AG04450 (cell line): ENCODE measurements around the gene DNAJC12. TPM values are rescaled to one million over a fixed set of nuclear protein-coding genes. Genes with fewer than 3 reads are reported as not detected.

Source experiments
- CTCF ChIA-PET: fragments of 300-600, 350-600 bp; formaldehyde crosslinking; extraction: SDS; loops from one replicate; lab custom pipeline; 2022; ENCODE audit warnings: antibody characterized with exemption, inconsistent platforms; lab: Charles Lee
- POLR2A ChIA-PET: fragments of 350-600 bp; formaldehyde crosslinking; extraction: SDS; loops from one replicate; lab custom pipeline; 2021; ENCODE audit warnings: antibody characterized with exemption, inconsistent platforms; lab: Yijun Ruan, JAX
- DNase-seq: peaks from one replicate; pipeline ENCODE4 v3.0.0-alpha.2; 2011; ENCODE audit warnings: low read depth, low spot score
- H3K27ac ChIP-seq: one replicate; pipeline ENCODE4 v1.5.1; 2012; ENCODE audit warnings: low read depth, low read length, control low read depth
- H3K27me3 ChIP-seq: one replicate; pipeline ENCODE4 v1.6.0; 2012; ENCODE audit warnings: low read length; ENCODE audit not compliant: control insufficient read depth, insufficient read depth
- H3K4me3 ChIP-seq: 2 replicates; pipeline ENCODE4 v1.5.1; 2011; ENCODE audit warnings: mild to moderate bottlenecking, low read depth, low read length, control low read depth
- H3K9me3 ChIP-seq: 2 replicates; pipeline ENCODE4 v1.5.1; 2012; ENCODE audit warnings: low read length; ENCODE audit not compliant: control insufficient read depth, insufficient read depth
- CTCF ChIP-seq: IDR thresholded peaks from 2 replicates; pipeline ENCODE4 v1.5.1; 2011; ENCODE audit warnings: low read depth, low read length, control low read depth, inconsistent platforms
- polyA plus RNA-seq: library from polyadenylated mRNA; depleted of rRNA; stranded (reverse); fragments of >200 nt; gene quantifications from 2 replicates; pipeline ENCODE4 v1.2.3, GENCODE V29; 2011

DNAJC12 gene
- polyA plus RNA-seq, 1 experiment: 8.3 TPM

- no peaks in the 10 kb centered on the region for H3K27me3 ChIP-seq
- ChIA-PET POLR2A (interaction anchor here (0.6 kb wide), 1 partner anchor 241 kb away, joined by 4 read pairs; no protein-coding TSS in a partner anchor), CTCF (interaction anchor here (1.2 kb wide), 1 partner anchor 9 kb away, joined by 3 read pairs; no protein-coding TSS in a partner anchor)
- no peak for TF ChIP-seq CTCF
- H3K4me3 ChIP-seq: no peak overlapping the region
- DNase-seq: no peak
- no peaks in the 10 kb centered on the region for H3K9me3 ChIP-seq
- no peak overlapping the region for H3K27ac ChIP-seq
Measured at GRCh38 chr10:67853512-67853911, 15.5 kb upstream of the DNAJC12 start.

- H3K27me3 ChIP-seq: no peaks in the 10 kb centered on the region
- ChIA-PET CTCF (no interaction called here), POLR2A (no interaction called here)
- no peak overlapping the region for H3K4me3 ChIP-seq
- no peak for DNase-seq
- no peak for TF ChIP-seq CTCF
- H3K27ac ChIP-seq: no peak overlapping the region
- H3K9me3 ChIP-seq: no peaks in the 10 kb centered on the region
Measured at GRCh38 chr10:67852761-67853160, 14.8 kb upstream of the DNAJC12 start.

- no peak overlapping the region for H3K4me3 ChIP-seq
- H3K27me3 ChIP-seq: no peaks in the 10 kb centered on the region
- ChIA-PET CTCF (interaction anchor here (1.0 kb wide), 1 partner anchor 451 kb away, joined by 3 read pairs; no protein-coding TSS in a partner anchor), POLR2A (no interaction called here)
- DNase-seq: no peak
- H3K27ac ChIP-seq: no peak overlapping the region
- TF ChIP-seq CTCF: no peak
- no peaks in the 10 kb centered on the region for H3K9me3 ChIP-seq
Measured at GRCh38 chr10:67851186-67851585, 13.2 kb upstream of the DNAJC12 start.

GRCh38 chr10:67849331-67850011, 11.5 kb upstream of the DNAJC12 start:
- Histone ChIP-seq H3K9me3 (no peaks in the 10 kb centered on the region), H3K27ac (peak overlapping the region; percentile 96), H3K4me3 (peak overlapping the region; percentile 79), H3K27me3 (no peaks in the 10 kb centered on the region)
- TF ChIP-seq CTCF: no peak
- peak; percentile 87 for DNase-seq
- ChIA-PET POLR2A (interaction anchor here (0.7 to 1.0 kb wide), 2 partner anchors 12 to 13 kb away, joined by 3 to 5 read pairs; partner anchors contain the start of gene DNAJC12), CTCF (interaction anchor here (0.5 to 1.2 kb wide), 2 partner anchors 55 to 61 kb away, joined by 3 to 4 read pairs; no protein-coding TSS in a partner anchor)

GRCh38 chr10:67843284-67843683, 5.3 kb upstream of the DNAJC12 start:
- peaks cover 5% of the 10 kb centered on the region for H3K9me3 ChIP-seq
- H3K27ac ChIP-seq: no peak overlapping the region
- DNase-seq: no peak
- no peak for TF ChIP-seq CTCF
- peaks cover 3% of the 10 kb centered on the region for H3K27me3 ChIP-seq
- POLR2A ChIA-PET: no interaction called here
- no peak overlapping the region for H3K4me3 ChIP-seq
- CTCF ChIA-PET: no interaction called here
